T-helper 2 cell treated with Interferon-gamma antibody and Interleukin-4, amounts not matched to agents 5 μg/mL and 100 μg/mL, for 36 hours (primary cell): ENCODE results near the gene C1QL2.

Experiments
- DNase-seq: peaks from one replicate; pipeline ENCODE4 v3.0.0; 2021; ENCODE audit warnings: low spot score
- H3K27ac Mint-ChIP-seq: one replicate; pipeline ENCODE4 v1.8.0; 2021; ENCODE audit warnings: mild to moderate bottlenecking, mixed read lengths
- H3K27me3 Mint-ChIP-seq: one replicate; pipeline ENCODE4 v1.8.0; 2021; ENCODE audit warnings: low read depth, mixed read lengths
- H3K36me3 Mint-ChIP-seq: one replicate; pipeline ENCODE4 v1.8.0; 2021; ENCODE audit warnings: low read depth, mixed read lengths
- H3K4me1 Mint-ChIP-seq: one replicate; pipeline ENCODE4 v1.8.0; 2021; ENCODE audit warnings: low read depth, mixed read lengths
- H3K4me3 Mint-ChIP-seq: one replicate; pipeline ENCODE4 v1.8.0; 2022; ENCODE audit warnings: mild to moderate bottlenecking, moderate library complexity, mixed read lengths
- H3K9me3 Mint-ChIP-seq: one replicate; pipeline ENCODE4 v1.8.0; 2021; ENCODE audit warnings: mixed read lengths

Gene C1QL2

GRCh38 chr2:119113489-119113770 is 45.1 kb downstream of the C1QL2 start:
- Mint-ChIP-seq H3K27me3 (no peaks in the 10 kb centered on the region), H3K9me3 (peaks cover 5% of the 10 kb centered on the region), H3K4me1 (no peaks in the 10 kb centered on the region), H3K36me3 (no peaks in the 10 kb centered on the region), H3K27ac (no peak overlapping the region), H3K4me3 (no peak overlapping the region)
- no peak for DNase-seq

GRCh38 chr2:119112770-119113488 is 45.6 kb downstream of the C1QL2 start:
- Mint-ChIP-seq H3K4me3 (no peak overlapping the region), H3K9me3 (peaks cover 5% of the 10 kb centered on the region), H3K4me1 (no peaks in the 10 kb centered on the region), H3K36me3 (no peaks in the 10 kb centered on the region), H3K27ac (no peak overlapping the region), H3K27me3 (no peaks in the 10 kb centered on the region)
- DNase-seq, result no peak

- DNase-seq, result no peak
- Mint-ChIP-seq H3K4me3 (no peak overlapping the region), H3K4me1 (no peaks in the 10 kb centered on the region), H3K9me3 (peaks cover 5% of the 10 kb centered on the region), H3K27me3 (no peaks in the 10 kb centered on the region), H3K27ac (no peak overlapping the region), H3K36me3 (no peaks in the 10 kb centered on the region)
Observed at GRCh38 chr2:119112230-119112629, 46.3 kb downstream of the C1QL2 start.

- Mint-ChIP-seq H3K4me1 (no peaks in the 10 kb centered on the region), H3K36me3 (no peaks in the 10 kb centered on the region), H3K9me3 (peaks cover 5% of the 10 kb centered on the region), H3K4me3 (no peak overlapping the region), H3K27me3 (no peaks in the 10 kb centered on the region), H3K27ac (no peak overlapping the region)
- no peak for DNase-seq
Observed at GRCh38 chr2:119111115-119111975, 47.2 kb downstream of the C1QL2 start.

GRCh38 chr2:119109866-119110265 is 48.7 kb downstream of the C1QL2 start:
- Mint-ChIP-seq H3K27ac (no peak overlapping the region), H3K27me3 (no peaks in the 10 kb centered on the region), H3K9me3 (peaks cover 5% of the 10 kb centered on the region), H3K36me3 (no peaks in the 10 kb centered on the region), H3K4me1 (no peaks in the 10 kb centered on the region), H3K4me3 (no peak overlapping the region)
- DNase-seq, result no peak

GRCh38 chr2:119108186-119108585 is 50.4 kb downstream of the C1QL2 start:
- Mint-ChIP-seq H3K27ac (no peak overlapping the region), H3K9me3 (peaks cover 5% of the 10 kb centered on the region), H3K36me3 (no peaks in the 10 kb centered on the region), H3K4me3 (no peak overlapping the region), H3K27me3 (no peaks in the 10 kb centered on the region), H3K4me1 (no peaks in the 10 kb centered on the region)
- DNase-seq, result no peak

GRCh38 chr2:119106301-119106897 is 52.2 kb downstream of the C1QL2 start:
- no peak for DNase-seq
- Mint-ChIP-seq H3K27me3 (no peaks in the 10 kb centered on the region), H3K4me3 (no peak overlapping the region)

More at GRCh38 chr2:119106301-119106897, 52.2 kb downstream of the C1QL2 start:
- Mint-ChIP-seq H3K27ac (no peak overlapping the region), H3K9me3 (peaks cover 5% of the 10 kb centered on the region), H3K4me1 (no peaks in the 10 kb centered on the region), H3K36me3 (no peaks in the 10 kb centered on the region)
